Activated effector memory CD4-positive, alpha-beta T cell treated with Interleukin-2 at 50 U/mL for 16 hours (primary cell): Measurements from ENCODE around the gene MED13L.

Experiments used
- DNase-seq: peaks from one replicate; pipeline ENCODE4 v3.0.0-alpha.2; 2020

The MED13L gene

GRCh38 chr12:115956236-115956635 lies 321.3 kb downstream of the MED13L start:
- DNase-seq = no peak

GRCh38 chr12:115953450-115953849 lies 324.0 kb downstream of the MED13L start:
- no peak for DNase-seq

- DNase-seq = no peak
Observed at GRCh38 chr12:115953031-115953430, 324.5 kb downstream of the MED13L start.

GRCh38 chr12:115950959-115951358 lies 326.5 kb downstream of the MED13L start:
- no peak for DNase-seq

GRCh38 chr12:115949675-115950074 lies 327.8 kb downstream of the MED13L start:
- DNase-seq = no peak

- DNase-seq = no peak
Observed at GRCh38 chr12:115947696-115948062, 329.8 kb downstream of the MED13L start.

- DNase-seq = no peak
Observed at GRCh38 chr12:115946867-115947695, 330.4 kb downstream of the MED13L start.

- no peak for DNase-seq
Observed at GRCh38 chr12:115946092-115946491, 331.4 kb downstream of the MED13L start.

- DNase-seq = no peak
Observed at GRCh38 chr12:115945491-115945885, 332.0 kb downstream of the MED13L start.

GRCh38 chr12:115944837-115945490 lies 332.5 kb downstream of the MED13L start:
- no peak for DNase-seq

GRCh38 chr12:115944392-115944742 lies 333.1 kb downstream of the MED13L start:
- no peak for DNase-seq

- no peak for DNase-seq
Observed at GRCh38 chr12:115943630-115944391, 333.7 kb downstream of the MED13L start.

GRCh38 chr12:115943310-115943629 lies 334.2 kb downstream of the MED13L start:
- DNase-seq = no peak

- DNase-seq = no peak
Observed at GRCh38 chr12:115942346-115942745, 335.1 kb downstream of the MED13L start.

- no peak for DNase-seq
Observed at GRCh38 chr12:115941362-115941761, 336.1 kb downstream of the MED13L start.

- DNase-seq = no peak
Observed at GRCh38 chr12:115938794-115939377, 338.6 kb downstream of the MED13L start.

GRCh38 chr12:115936997-115937916 lies 340.2 kb downstream of the MED13L start:
- DNase-seq = no peak

- DNase-seq = no peak
Observed at GRCh38 chr12:115934877-115935276, 342.6 kb downstream of the MED13L start.

GRCh38 chr12:115934046-115934445 lies 343.4 kb downstream of the MED13L start:
- no peak for DNase-seq

- no peak for DNase-seq
Observed at GRCh38 chr12:115932066-115932465, 345.4 kb downstream of the MED13L start.

GRCh38 chr12:115930336-115930735 lies 347.2 kb downstream of the MED13L start:
- DNase-seq = no peak

- no peak for DNase-seq
Observed at GRCh38 chr12:115926037-115926670, 351.3 kb downstream of the MED13L start.
